ENCODE measurements around the gene PAOX.

DNA sequence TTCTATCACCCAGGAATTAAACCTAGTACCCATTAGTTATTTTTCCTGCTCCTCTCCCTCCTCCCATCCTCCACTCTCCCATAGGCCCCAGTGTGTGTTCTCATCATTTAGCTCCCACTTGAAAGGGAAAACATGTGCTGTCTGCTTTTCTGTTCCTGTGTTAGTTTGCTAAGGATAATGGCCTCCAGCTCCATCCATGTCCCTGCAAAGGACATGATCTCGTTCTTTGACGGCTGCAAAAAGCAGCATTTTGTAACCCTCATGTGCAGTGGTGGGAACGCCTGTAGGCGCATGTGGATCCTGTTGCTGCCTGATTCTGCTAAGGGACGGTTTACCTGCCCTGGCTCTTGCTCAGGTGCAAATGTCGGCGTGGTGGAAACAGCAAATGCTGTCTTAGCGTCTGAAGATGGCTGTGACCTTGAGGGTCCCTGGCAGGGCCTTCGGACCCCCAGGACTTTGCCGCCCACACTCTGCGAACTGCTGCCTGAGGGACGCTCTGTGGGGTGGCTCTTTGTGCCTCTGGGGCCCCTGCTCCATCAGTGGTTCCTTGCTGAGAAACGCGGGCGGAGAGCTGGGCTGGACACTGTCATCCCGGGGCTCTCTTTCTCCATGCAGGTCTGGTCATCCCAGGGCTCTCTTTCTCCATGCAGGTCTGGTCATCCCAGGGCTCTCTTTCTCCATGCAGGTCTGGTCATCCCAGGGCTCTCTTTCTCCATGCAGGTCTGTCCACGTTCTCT, 9.3 kb downstream of the PAOX start:
- TF ChIP-seq CTCF (IDR thresholded peaks at IDR 0.05): no peak
- TF ChIP-seq POLR2A (IDR thresholded peaks at IDR 0.05): no peak
